Left ventricle myocardium inferior (tissue), 1 donor: Measurements from ENCODE around the gene HELZ2. TPM values are rescaled to one million over a fixed set of nuclear protein-coding genes. Genes with fewer than 3 reads are reported as not detected.
A peak's percentile ranks its signal among the peaks of the same experiment; 100 is the strongest.

Experiments used
- DNase-seq: peaks from one replicate; pipeline ENCODE4 v3.0.0-alpha.2; 2020
- H3K27ac ChIP-seq: fragments of 200-600 bp; replicated peaks from 2 replicates; pipeline ENCODE4 v1.8.0; 2021
- H3K27me3 ChIP-seq: fragments of 200-600 bp; 2 replicates; pipeline ENCODE4 v1.8.0; 2021; ENCODE audit warnings: low read depth
- H3K36me3 ChIP-seq: fragments of 200-600 bp; 2 replicates; pipeline ENCODE4 v1.8.0; 2021
- H3K4me1 ChIP-seq: fragments of 200-600 bp; 2 replicates; pipeline ENCODE4 v1.8.0; 2021
- H3K4me3 ChIP-seq: fragments of 200-600 bp; 2 replicates; pipeline ENCODE4 v1.8.0; 2021; ENCODE audit warnings: mild to moderate bottlenecking, moderate library complexity
- H3K9me3 ChIP-seq: fragments of 200-600 bp; replicated peaks from 2 replicates; pipeline ENCODE4 v1.8.0; 2021
- intact Hi-C: fragments of 100-400 bp; cut with micrococcal nuclease; formaldehyde crosslinking; loops from one replicate; pipeline ENCODE4 v1.11.0; 2022
- total RNA-seq: library from RNA; stranded (reverse); fragmentation: NEBNext Ultra II Directional; extraction: Animal tissue kit (Norgen Biotek cat#: 25700); gene quantifications from one replicate; pipeline ENCODE4 v1.2.1, GENCODE V29; 2021
- TF ChIP-seq, protein P1 (sequence below): fragments of 200-600 bp; IDR thresholded peaks from 2 replicates; pipeline ENCODE4 v1.8.0; 2021; ENCODE audit warnings: antibody characterized with exemption, mild to moderate bottlenecking, borderline replicate concordance
- donor health status: DM: no; HTN: yes; CAD: no; lungs with severe emphysema.

Gene HELZ2
- total RNA-seq, 1 donor from 2014 or later = 10.6 TPM

DNA sequence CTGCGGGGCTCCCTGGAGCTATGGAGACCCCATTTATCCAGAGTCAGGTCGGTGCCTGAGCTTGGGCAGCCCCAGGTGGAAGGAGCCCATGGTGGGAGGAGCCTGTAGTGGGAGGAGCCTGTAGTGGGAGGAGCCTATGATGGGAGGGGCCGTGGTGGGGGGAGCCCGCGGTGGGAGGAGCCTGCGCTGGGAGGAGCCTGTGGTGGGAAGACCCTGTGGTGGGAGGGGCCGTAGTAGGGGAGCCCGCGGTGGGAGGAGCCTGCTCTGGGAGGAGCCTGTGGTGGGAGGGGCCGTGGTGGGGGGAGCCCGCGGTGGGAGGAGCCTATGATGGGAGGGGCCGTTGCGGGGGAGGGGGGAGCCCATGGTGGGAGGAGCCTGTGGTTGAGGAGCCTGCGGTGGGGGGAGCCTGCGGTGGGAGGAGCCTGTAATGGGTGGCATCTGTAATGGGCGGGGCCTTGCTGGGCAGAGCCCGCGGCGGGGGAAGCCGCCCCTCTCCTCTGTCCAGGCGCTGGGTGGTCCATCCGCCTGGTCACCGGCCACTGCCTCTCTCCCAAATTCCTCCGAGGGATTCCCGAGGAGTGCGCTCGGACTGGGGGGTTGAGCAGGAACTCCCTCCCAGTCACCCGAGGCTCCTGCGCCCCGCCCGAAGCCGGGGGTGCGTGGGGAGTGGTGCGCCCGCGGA lies 20.6 kb downstream of the HELZ2 start:
- peak; percentile 72 for DNase-seq
- Histone ChIP-seq H3K4me3 (peak overlapping the region; percentile 72), H3K9me3 (no peaks in the 10 kb centered on the region), H3K27me3 (peaks cover 43% of the 10 kb centered on the region), H3K27ac (no peak overlapping the region), H3K4me1 (peaks cover 14% of the 10 kb centered on the region), H3K36me3 (peaks cover 3% of the 10 kb centered on the region)
- intact Hi-C loops = no loop called here
- TF ChIP-seq, protein P1, sequence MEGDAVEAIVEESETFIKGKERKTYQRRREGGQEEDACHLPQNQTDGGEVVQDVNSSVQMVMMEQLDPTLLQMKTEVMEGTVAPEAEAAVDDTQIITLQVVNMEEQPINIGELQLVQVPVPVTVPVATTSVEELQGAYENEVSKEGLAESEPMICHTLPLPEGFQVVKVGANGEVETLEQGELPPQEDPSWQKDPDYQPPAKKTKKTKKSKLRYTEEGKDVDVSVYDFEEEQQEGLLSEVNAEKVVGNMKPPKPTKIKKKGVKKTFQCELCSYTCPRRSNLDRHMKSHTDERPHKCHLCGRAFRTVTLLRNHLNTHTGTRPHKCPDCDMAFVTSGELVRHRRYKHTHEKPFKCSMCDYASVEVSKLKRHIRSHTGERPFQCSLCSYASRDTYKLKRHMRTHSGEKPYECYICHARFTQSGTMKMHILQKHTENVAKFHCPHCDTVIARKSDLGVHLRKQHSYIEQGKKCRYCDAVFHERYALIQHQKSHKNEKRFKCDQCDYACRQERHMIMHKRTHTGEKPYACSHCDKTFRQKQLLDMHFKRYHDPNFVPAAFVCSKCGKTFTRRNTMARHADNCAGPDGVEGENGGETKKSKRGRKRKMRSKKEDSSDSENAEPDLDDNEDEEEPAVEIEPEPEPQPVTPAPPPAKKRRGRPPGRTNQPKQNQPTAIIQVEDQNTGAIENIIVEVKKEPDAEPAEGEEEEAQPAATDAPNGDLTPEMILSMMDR = no peak

DNA sequence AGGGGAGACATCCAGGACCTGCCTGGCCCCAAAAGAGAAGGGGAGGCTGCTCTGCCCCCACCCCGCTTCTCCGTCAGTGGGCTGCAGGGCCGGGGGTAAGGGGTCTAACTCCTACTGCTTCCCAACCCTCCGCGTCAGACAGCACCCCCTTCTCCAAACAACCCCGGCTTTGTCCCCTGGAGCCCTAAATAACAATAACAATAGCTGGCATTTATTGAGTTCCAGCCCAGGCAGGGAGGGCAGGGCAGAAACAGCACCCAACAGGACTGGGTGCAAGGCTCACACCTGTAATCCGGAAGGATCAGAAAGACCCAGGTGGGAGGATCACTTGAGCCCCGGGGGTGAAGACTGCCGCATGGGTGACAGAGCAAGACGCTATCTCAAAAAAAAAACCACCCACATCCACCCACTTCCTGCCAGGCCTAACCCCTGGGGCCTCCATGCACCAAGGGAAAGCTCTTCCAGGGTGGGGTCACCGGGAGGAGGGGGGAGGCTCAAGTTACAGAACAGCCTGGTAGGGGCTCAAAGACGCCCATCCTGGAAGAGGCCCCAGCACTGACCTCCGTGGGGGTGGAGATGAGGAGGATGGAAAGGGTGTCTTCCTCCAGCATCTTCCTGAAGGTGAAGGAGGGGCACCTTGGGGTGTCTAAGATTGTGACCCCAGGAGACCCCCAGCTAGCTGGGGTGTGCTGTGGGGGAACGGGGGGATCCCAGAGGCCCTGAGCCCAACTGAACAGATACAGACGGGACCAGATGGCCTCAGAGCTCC lies 21.4 kb downstream of the HELZ2 start:
- Histone ChIP-seq H3K27me3 (peaks cover 50% of the 10 kb centered on the region), H3K4me1 (peaks cover 14% of the 10 kb centered on the region), H3K36me3 (no peaks in the 10 kb centered on the region), H3K9me3 (no peaks in the 10 kb centered on the region), H3K4me3 (no peak overlapping the region), H3K27ac (no peak overlapping the region)
- DNase-seq = no peak
- TF ChIP-seq, protein P1 = no peak
- intact Hi-C loops = no loop called here

DNA sequence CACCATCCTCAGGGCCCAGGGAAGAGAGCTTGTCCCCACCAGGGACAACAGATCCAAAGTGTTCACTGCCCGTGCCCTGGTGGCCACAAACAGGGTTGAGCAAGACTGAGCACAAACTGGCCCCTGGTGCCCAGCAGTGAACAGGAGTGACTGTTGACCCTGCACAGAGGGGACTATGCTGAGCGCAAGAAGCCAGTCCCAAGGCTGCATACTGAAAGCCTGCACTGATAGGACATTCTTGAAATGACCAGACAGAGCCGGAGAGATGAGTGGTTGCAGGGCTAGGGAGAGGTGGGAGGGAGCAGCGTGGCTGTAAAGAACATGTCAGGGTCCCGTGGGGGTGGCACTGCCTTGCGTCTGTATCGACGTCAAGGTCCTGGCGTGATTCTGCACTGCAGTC lies 23.0 kb downstream of the HELZ2 start:
- no peak for DNase-seq
- no peak overlapping the region for H3K27ac ChIP-seq
- H3K27me3 ChIP-seq = peaks cover 66% of the 10 kb centered on the region
- no peak overlapping the region for H3K4me3 ChIP-seq
- H3K4me1 ChIP-seq = peaks cover 14% of the 10 kb centered on the region
- no peaks in the 10 kb centered on the region for H3K9me3 ChIP-seq
- intact Hi-C loops = no loop called here
- TF ChIP-seq, protein P1 = no peak
- H3K36me3 ChIP-seq = no peaks in the 10 kb centered on the region

DNA sequence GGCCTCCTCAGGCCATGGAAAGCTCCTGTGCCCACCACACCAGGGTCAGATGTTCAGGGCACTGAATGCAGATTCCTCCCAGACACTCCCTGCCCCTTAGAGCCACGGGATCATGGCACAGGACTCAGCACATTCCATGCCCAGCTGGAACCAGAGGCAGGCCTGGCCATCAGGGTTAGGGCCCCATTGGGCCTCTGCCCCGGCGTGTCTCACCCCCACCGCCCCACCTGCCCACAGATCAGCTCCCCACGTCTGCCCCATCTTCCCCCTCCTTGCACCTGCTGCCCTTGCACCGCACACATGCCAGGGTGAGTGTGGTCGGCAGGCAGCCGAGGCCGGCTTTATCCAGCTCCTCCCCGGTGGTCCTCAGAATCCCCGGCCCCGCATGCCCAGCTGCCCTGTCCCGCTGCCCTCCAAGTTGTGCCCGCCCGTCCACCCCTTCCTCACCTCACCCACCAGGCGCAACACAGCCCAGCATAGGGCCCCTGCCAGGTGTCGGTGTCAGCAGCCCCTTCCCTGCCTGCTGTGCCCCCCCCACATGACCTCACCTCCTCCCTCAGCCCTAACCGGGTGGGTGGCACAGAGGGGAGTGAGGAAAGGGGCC lies 24.3 kb downstream of the HELZ2 start:
- Histone ChIP-seq H3K9me3 (no peaks in the 10 kb centered on the region), H3K4me3 (no peak overlapping the region), H3K36me3 (no peaks in the 10 kb centered on the region), H3K4me1 (peaks cover 14% of the 10 kb centered on the region), H3K27me3 (peaks cover 77% of the 10 kb centered on the region), H3K27ac (no peak overlapping the region)
- intact Hi-C loops = no loop called here
- TF ChIP-seq, protein P1 = no peak
- no peak for DNase-seq

DNA sequence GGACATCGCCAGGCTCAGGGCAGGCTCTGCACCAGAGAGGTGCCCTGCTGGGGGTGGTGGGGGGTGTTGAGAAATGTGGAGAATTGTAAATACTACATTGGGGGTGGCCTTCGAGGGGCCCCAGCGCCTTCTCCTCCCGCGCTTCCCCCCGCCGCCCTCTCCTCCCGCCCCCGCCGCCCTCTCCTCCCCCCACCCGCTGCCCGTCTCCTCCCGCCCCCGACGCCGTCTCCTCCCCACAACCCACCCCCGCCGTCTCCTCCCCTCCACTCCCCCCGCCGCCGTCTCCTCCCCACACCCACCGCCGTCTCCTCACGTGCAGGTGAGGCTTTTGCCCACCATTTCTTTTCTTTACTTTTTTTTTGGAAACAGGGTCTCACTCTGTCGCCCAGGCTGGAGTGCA lies 25.0 kb downstream of the HELZ2 start:
- TF ChIP-seq, protein P1 = no peak
- DNase-seq = no peak
- H3K27ac ChIP-seq = no peak overlapping the region
- intact Hi-C loops = no loop called here
- no peaks in the 10 kb centered on the region for H3K36me3 ChIP-seq
- H3K27me3 ChIP-seq = peaks cover 76% of the 10 kb centered on the region
- H3K9me3 ChIP-seq = no peaks in the 10 kb centered on the region
- no peak overlapping the region for H3K4me3 ChIP-seq
- H3K4me1 ChIP-seq = peaks cover 6% of the 10 kb centered on the region
